ENCODE measurements around the gene PPP1R26. TPM values are rescaled to one million over a fixed set of nuclear protein-coding genes. Genes with fewer than 3 reads are reported as not detected.

PPP1R26 gene
- total and polyA plus RNA-seq, 2 of the 13 experiments (the other 11 are each of a cell fraction or from before 2014, with no cell fraction given), result 8.6 to 11.6 TPM

DNA sequence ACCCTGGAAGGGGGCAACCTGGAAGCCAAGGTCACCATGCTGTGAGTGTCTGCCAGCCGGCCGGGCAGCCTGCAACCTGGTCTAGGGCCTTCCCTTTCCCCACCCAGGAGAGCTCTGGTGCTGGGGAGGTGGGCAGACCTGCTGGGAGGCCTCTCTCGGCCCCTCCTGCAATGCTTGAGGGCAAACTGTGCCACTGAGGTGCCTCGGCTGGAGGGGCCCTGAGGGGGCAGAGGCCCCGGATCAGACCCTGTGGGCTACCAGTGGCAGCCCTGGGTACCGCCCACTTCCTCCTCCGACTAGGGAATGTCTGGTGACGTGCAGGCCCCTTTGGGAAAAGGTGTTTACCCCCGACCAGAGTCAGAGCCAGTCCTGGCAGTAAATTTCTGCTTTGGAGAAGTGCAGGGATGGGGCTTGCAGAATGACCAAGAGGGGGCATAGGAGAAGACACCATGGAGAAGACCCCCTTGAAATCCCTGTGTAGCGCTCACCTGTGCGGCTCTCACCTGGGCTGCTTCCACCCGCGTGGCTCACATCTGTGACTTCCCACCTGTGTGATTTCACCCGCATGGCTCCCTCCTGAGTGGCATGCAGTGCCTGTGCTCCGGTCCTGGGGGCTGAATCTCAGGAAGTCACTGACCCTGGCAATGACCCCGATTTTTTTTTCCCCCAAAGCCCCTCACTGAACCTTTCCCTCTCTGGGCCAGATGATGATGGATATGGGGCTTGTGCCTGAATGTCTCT lies 42.7 kb downstream of the PPP1R26 start (continued):
- TF ChIP-seq, protein P1, sequence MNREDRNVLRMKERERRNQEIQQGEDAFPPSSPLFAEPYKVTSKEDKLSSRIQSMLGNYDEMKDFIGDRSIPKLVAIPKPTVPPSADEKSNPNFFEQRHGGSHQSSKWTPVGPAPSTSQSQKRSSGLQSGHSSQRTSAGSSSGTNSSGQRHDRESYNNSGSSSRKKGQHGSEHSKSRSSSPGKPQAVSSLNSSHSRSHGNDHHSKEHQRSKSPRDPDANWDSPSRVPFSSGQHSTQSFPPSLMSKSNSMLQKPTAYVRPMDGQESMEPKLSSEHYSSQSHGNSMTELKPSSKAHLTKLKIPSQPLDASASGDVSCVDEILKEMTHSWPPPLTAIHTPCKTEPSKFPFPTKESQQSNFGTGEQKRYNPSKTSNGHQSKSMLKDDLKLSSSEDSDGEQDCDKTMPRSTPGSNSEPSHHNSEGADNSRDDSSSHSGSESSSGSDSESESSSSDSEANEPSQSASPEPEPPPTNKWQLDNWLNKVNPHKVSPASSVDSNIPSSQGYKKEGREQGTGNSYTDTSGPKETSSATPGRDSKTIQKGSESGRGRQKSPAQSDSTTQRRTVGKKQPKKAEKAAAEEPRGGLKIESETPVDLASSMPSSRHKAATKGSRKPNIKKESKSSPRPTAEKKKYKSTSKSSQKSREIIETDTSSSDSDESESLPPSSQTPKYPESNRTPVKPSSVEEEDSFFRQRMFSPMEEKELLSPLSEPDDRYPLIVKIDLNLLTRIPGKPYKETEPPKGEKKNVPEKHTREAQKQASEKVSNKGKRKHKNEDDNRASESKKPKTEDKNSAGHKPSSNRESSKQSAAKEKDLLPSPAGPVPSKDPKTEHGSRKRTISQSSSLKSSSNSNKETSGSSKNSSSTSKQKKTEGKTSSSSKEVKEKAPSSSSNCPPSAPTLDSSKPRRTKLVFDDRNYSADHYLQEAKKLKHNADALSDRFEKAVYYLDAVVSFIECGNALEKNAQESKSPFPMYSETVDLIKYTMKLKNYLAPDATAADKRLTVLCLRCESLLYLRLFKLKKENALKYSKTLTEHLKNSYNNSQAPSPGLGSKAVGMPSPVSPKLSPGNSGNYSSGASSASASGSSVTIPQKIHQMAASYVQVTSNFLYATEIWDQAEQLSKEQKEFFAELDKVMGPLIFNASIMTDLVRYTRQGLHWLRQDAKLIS (CRISPR knock-in tag; IDR thresholded peaks at IDR 0.05), result no peak
- TF ChIP-seq, protein P2, sequence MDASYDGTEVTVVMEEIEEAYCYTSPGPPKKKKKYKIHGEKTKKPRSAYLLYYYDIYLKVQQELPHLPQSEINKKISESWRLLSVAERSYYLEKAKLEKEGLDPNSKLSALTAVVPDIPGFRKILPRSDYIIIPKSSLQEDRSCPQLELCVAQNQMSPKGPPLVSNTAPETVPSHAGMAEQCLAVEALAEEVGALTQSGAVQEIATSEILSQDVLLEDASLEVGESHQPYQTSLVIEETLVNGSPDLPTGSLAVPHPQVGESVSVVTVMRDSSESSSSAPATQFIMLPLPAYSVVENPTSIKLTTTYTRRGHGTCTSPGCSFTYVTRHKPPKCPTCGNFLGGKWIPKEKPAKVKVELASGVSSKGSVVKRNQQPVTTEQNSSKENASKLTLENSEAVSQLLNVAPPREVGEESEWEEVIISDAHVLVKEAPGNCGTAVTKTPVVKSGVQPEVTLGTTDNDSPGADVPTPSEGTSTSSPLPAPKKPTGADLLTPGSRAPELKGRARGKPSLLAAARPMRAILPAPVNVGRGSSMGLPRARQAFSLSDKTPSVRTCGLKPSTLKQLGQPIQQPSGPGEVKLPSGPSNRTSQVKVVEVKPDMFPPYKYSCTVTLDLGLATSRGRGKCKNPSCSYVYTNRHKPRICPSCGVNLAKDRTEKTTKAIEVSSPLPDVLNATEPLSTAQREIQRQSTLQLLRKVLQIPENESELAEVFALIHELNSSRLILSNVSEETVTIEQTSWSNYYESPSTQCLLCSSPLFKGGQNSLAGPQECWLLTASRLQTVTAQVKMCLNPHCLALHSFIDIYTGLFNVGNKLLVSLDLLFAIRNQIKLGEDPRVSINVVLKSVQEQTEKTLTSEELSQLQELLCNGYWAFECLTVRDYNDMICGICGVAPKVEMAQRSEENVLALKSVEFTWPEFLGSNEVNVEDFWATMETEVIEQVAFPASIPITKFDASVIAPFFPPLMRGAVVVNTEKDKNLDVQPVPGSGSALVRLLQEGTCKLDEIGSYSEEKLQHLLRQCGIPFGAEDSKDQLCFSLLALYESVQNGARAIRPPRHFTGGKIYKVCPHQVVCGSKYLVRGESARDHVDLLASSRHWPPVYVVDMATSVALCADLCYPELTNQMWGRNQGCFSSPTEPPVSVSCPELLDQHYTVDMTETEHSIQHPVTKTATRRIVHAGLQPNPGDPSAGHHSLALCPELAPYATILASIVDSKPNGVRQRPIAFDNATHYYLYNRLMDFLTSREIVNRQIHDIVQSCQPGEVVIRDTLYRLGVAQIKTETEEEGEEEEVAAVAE (CRISPR knock-in tag; IDR thresholded peaks at IDR 0.05; ENCODE audit: borderline replicate concordance), result no peak
- TF ChIP-seq ZFP1 (CRISPR knock-in tag; IDR thresholded peaks at IDR 0.05), result no peak
- TF ChIP-seq CAMTA2 (CRISPR knock-in tag; IDR thresholded peaks at IDR 0.05; ENCODE audit: borderline replicate concordance), result no peak
- TF ChIP-seq ZNF441 (CRISPR knock-in tag; IDR thresholded peaks at IDR 0.05; ENCODE audit: borderline replicate concordance), result no peak
- TF ChIP-seq GATAD2A (CRISPR knock-in tag; IDR thresholded peaks at IDR 0.05), result no peak
- TF ChIP-seq RFXAP (CRISPR knock-in tag; IDR thresholded peaks at IDR 0.05; ENCODE audit: borderline replicate concordance), result no peak

Measured in HepG2 (cell line).